Hair follicular keratinocyte (primary cell): ENCODE results near the gene C5orf47. TPM values are rescaled to one million over a fixed set of nuclear protein-coding genes. Genes with fewer than 3 reads are reported as not detected.

Experiments
- total RNA-seq: library from RNA; depleted of rRNA; stranded (reverse); fragments of >200 nt; gene quantifications from 2 replicates; pipeline ENCODE4 v1.2.3, GENCODE V29; 2015

Gene C5orf47, protein sequence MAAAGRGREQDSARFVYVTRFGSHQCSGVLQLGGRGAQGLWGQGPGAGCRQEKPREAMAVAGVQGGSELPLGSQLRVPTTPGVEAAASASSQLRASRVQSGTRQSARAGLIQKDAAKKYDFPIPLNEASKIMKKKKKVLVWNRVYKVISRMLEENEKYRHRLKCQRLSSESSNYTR
- not detected in 2 replicates for total RNA-seq

DNA sequence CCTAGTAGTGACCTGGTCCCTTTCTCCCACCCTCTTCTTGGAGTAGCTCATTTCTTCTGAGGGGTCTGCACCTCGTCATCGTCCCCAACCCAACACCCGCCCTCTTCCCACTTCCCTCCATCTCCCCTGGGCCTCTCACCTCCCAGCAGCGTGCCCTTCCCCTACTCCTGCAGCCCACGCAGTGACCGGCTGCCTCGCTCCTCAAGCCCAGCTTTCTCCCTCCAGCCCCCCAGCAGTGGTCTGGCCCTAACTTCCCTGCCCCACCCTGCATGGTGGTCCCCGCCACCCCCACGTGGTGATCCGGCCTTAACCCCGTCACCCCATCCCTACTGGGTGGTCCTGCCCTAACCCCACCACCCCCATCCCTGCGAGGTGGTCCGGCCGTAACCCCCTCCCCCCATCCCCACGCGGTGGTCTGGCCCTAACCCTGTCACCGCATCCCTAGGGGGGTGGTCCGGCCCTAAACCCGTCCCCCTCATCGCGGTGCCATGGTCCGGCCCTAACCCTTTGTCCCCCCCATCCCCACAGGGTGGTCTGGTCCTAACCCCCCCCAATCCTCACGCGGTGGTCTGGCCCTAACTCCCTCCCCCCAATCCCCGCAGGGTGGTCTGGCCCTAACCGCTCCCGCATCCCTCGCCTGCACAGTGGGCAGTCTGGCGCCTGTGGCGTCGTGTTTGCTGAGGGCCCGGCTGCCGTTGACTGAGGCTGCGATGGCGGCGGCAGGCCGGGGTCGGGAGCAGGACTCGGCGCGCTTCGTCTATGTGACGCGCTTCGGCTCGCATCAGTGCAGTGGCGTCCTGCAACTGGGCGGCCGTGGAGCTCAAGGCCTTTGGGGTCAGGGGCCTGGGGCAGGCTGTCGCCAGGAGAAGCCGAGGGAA is at the start of gene C5orf47:
C5orf47 (plus strand) TSS at position 617 of the 878 bp plus-strand sequence; CDS start at position 711, 94 bp downstream.

DNA sequence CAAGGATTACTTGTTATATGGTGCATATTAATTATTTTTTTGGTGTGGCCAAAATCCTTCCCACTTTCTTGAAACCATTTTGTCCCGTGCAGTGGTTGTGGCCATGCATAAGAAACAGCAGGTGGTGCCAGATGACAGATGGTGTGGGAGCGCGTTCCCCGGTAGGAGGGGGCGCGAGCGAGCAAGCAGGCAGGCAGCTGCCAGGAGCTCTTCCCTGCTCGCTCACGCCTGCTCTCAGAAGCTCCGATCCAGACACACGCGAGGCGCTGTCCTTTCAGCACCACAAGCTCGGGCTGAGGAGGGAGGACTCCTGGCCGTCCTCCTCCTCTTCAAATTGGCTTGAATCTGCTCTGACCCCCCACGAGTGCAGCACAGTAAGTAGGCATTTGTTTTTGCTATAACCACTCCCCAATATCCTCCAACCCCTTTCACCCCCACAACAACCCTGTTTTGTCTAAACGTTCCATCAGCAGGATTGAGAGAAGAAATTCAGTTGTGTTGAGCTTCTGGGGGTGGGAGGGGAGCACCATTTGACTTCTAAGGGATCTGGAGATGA is 56.6 kb downstream of the C5orf47 start, which contains the start of gene NSG2:
NSG2 (plus strand) TSS at position 237 of the 556 bp plus-strand sequence. CDS start 1,050 bp downstream, outside the sequence.

Other genes starting within 250 kb of the C5orf47 start
- gene CPEB4, start 100.8 kb upstream of the C5orf47 start, total RNA-seq = 10.3 and 10.9 TPM in 2 replicates
- gene NSG2, start 56.5 kb downstream of the C5orf47 start, total RNA-seq = not detected in 2 replicates